ENCODE results near the gene BRS3.
"Not testable (repeated sequence)": the region's sequence is repeated elsewhere in the genome, so short reads cannot be mapped to it uniquely, and the experiment has no call there.

Gene BRS3

DNA sequence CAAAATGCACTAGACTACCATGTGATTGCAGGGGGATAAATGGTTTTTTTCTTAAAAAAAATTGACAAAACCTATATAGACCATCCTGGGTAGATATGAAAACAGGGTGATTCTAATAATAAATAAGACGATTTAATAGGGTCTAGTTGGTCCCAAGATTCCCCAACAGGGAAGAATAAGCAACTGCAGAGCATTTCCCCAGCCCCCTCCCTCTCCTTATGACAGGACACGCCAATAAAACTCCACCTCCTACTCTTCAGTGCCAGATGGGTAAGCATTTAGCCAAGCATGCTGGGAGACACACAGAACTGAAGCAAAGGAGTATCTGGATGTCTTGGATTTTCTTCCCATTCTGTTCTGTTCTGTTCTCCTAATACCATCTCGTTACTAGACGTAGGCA, at the start of gene BRS3:
Gene BRS3, plus strand, starts transcription at position 301 of the 400 bp plus-strand sequence. CDS start 168 bp downstream, outside the sequence.
- DNase-seq: no peak

DNA sequence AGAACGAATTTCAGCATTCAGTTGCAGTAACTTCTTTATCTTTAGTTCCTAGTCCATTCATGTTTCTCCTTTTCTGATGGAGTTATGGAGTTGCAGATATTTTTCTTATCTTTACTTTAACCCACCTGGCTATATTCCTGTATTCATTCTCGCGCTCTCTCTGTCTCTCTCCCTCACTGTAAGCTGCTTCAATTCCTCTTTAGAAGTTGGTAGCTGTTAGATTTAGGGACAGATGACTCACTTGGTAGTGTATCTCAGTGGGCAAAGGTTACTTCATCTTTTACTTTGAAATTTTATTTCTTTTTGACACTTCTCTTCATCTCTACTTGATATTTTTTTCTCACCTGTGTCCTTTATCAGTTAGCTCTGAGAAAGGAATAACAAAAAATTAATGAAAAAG, 49.6 kb upstream of the BRS3 start:
- no peak for DNase-seq

DNA sequence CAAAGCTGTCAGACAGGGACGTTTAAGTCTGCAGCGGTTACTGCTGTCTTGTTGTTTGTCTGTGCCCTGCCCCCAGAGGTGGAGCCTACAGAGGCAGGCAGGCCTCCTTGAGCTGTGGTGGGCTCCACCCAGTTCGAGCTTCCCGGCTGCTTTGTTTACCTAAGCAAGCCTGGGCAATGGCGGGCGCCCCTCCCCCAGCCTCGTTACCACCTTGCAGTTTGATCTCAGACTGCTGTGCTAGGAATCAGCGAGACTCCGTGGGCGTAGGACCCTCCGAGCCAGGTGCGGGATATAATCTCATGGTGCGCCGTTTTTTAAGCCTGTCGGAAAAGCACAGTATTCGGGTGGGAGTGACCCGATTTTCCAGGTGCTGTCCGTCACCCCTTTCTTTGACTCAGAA, 42.1 kb upstream of the BRS3 start:
- not testable (repeated sequence) for DNase-seq

DNA sequence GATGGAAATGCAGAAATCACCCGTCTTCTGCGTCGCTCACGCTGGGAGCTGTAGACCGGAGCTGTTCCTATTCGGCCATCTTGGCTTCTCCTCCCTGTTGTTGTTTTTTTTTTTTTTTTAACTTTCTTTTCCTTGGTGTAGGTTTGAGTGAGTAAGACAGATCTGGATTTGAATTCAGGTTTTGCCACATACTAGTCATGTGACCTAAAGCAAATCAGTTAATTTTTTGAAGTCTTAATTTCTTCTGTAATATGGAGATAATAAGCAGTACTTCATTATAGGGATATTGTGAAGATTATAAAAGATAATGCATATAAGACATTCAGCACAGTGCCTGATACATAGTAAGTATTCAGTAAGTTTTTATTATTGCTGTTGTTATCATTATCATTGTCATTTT, 41.5 kb upstream of the BRS3 start:
- DNase-seq: no peak

DNA sequence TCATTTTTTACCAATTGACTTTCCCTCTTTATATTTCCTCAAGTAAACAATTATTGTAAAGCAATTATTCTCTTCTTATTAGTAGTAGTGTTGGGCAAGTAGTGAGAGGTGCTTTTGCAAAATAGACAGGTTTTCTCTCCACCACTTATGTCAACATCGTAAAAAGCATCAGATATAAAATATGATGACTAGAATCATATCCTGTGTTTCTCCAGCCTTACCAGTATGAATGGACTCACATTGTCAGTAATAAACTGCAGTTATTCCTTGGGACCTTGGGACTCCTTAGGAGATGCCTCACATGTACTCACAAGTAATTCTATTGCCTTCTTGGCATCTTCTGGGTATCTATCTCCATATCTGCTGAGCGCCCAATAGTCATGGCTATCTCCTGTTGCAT, 40.4 kb upstream of the BRS3 start:
- no peak for DNase-seq

DNA sequence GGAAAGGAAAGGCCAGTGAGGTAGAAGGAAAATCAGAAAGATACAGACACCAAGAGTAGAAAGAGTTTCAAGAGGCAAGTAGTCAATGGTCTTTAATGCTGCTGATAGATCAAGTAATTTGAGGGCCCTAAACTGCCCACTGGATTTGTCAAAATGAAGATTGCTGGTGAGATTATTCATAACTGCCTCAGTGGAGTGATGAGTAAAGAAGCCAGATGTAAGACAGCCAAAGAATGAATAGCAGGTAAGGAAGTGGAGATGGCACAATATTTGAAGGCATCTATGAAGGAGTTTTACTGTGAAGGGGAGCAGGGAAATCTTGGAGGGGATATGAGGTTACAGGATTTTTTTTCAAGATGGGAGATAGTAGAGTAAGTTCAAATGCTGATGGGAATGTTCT, 39.8 kb upstream of the BRS3 start:
- DNase-seq: no peak

DNA sequence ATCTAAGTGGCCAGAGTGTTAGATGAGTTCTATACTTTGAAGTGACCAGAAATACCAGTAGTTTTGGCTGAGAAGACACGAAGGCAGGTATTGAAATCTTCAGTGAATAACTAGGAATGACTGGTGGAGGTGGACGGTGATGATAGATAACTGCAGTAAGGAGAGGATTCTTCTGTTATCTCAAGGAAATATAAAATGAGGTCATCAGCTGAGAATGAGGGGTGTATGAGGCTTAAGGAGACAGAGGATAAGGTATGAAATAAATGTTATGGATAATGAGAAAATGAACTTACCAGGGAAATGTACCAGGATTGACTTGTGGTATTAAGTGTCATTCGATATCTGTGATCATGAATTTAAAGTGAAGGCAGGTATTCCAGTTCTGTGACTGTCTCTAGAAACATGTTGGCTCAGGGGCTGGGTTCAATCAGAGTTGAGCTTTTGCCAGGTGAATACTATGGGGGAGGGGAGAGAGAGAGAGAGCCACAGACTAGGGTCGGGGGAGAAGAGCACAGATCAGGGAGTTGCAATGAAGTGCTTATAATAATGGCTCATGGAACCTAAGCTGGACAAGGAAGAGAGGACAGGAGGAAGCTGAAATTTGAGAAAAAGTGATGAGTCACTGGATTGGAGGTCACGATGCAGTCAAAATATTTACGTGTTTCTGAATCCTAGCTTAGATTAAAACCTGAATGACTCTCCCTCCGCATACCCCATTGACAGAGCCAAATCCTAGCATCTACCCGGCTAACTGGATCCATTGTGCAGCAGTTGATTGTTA, 37.5 kb upstream of the BRS3 start:
- no peak for DNase-seq

DNA sequence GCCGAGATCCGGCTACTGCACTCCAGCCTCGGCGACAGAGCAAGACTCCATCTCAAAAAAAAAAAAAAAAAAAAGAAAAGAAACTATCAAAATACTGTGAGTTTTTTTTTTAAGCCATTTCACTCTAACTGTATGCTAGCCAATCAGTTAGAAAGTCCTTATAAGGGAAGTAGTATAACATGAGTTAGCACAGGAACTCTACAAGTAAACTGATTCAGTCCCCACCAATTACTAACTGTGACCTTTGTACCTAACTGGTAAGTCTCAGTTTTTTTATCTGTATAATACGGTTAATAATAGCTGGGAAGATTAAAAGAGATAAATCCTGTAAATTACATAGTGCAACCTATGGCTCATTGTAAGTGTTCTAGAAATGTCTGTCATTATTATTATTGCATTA, 35.1 kb upstream of the BRS3 start:
- no peak for DNase-seq

DNA sequence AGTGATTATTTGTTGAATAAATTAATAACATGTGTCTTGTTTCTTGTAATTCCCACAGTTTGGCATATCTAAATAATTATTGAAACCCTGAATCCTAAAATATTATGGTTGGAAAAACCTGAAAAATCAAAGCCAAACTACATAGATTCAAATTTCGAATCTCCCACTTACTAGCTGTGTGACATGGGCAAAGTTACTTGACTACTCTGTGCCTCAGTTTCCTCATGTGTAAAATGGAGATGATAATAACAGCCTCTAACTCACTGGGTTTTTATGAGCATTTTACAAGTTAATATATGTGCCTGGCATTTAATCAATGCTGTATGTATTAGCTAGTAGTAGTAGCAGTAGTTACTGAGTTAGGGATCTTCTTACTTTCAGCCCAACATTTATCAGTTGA, 34.6 kb upstream of the BRS3 start:
- DNase-seq: no peak

DNA sequence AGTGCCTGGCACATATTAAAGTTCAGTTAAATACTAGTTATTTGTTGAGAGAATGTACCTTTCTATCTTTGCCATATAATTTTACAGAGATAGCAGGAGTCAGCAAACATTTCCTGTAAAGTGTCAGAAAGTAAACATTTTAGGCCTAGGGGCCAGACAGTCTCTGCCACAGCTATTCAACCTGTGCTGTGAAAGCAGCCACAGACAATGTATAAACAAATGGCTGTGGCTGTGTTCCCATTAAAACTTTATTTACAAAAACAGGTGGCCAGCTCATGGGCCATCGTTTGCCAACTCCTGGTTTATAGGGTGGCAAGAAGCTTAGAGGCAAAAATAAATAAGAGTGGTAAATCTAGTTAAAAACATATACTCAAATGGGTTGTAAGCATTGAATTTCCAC, 34.0 kb upstream of the BRS3 start:
- DNase-seq: no peak

DNA sequence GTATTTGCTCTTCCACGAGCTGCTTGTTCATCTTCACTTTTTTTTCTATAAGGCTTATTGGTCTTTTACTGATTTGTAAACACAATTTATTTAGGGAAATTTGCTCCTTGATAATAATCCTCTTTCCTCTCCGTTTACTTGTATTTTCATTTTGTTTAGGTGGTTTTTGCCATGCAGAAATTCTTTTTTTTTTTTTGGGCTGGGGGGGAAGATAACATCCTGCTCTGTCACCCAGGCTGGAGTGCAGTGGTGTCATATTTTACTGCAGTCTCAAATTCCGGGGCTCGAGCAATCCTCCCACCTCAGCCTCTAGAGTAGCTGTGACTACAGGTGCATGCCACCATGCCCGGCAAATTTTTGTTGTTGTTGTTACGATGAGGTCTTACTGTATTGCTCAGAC, 31.6 kb upstream of the BRS3 start:
- no peak for DNase-seq

DNA sequence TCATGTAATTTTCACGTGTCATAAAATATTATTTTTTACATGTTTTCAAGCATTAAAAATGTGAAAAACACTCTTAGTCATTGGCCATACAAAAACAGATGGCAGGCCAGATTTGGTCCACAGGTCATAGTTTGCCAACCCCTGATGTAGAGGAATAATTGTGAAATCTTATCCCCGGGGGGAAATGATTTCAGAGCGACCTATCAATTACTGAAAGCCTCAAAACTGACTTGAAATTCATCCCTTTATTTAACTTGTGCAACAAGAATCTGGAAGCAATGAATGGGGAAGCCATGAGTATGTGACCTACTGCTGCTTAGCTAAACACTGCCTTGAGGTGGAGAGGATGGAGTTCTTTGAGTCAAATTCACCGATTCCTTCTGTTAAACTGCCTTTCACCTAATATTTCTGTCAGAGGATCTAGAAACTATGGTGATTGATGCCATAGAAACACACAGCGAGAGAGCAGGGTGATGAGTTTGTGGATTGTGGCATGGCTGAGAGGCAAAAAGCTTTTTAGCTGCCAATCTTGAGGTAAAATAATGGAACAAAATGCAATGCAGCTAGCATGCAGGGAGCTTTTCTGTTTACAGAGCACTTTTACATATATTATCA, 30.3 kb upstream of the BRS3 start:
- no peak for DNase-seq

DNA sequence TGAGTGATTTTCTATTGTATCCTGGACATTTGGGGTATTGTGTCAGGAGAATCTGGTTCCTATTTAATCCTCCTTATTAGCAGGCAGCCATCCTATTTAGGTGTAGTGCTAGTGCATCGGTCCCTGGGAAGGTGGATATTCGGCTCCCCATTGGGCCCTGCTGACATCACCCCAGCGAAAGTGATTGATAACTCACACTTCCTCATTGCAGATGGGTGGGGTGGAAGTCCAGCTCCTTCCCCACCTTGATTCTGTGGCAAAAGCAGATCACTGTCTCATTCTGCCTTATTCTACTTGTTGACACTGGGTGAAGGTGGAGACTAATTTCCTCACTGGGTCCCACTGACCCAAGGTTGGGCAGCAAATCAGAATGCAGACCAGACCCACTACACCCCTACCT, 23.2 kb upstream of the BRS3 start:
- DNase-seq: no peak

DNA sequence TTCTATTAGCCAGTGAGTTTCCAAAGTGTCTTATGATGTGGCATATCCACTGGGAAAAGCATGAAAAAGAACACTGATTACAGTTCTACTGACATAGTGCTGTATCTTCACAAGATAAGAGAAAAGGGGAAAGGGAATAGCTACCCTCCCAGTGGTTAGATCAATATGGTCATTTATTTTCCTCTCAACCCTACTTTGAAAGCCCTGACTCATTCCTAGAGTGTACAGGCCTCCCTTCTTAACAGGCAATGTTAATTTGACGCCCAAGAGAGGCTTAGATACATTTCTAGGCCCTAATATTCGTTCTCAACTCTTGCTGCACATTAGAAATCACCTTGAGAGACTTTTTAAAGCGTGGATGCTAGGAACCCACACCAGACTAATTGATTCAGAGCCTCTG, 20.4 kb upstream of the BRS3 start:
- DNase-seq: no peak

DNA sequence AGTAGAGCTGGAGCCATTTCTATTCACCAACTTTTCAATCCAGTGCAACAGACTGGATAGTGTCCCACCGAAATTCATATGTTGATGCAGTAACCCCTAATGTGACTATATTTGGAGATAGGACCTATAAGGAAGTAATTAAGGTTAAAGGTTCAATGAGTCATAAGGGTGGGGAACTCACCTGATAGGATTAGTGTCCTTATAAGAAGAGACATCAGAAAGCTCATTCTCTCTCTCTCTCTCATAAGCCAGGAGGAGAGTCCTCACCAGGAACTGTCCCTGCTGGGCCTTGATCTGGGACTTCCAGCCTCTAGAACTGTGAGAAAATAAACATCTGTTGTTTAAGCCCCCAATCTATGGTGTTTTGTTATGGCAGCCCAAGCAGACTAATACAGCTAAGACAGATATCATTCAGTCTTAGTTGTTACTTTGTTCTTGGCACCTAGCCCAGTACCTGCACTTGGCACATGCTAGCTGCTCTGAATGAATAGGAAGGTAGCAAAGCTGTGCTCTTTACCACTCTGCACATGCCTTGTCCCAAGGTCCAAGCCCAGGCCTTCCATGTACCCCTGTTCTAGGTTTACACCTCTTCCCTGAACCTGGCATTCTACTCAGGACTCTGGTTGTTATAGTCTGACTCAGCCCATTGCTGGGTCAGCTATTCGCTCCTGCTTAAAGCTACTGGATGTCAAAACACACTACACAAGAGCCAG, 19.2 kb upstream of the BRS3 start:
- DNase-seq: no peak

DNA sequence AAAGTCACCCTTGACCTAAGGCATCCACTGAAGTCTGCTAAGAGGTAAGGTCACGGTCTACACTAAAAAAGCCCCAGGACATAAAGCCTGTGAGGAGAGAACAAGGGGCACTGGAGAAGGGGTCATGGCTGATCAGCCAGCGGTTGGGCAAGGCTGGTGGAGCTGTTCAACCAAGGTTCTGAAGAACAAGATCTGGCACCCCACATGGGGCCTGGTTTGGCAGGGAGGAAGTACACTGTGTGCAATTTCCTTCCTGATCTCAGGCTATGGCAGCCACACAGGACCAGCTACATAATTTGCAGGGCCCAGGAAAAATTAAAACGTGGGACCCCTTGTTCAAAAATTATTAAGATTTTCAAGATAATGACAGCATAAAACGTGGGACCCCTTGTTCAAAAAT, 14.1 kb upstream of the BRS3 start:
- no peak for DNase-seq

DNA sequence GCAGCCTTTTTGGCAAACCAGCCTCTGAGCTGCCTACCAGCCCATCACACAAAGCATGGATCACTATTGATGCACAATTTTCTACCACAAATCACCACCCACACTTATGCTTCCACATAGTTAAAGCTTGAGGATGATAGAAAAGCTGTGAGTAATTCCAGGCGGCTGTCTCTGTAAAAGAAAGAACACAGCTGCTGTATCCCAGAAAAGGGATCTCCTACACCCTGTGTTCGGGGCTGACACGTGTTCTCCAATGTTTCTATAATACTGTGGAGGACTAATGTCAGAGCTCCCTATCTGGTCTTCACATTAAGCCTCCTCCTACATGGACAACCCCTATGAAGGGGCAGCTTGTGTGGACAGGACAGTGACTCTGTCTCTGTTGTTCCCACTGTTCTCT, 12.5 kb upstream of the BRS3 start:
- no peak for DNase-seq

DNA sequence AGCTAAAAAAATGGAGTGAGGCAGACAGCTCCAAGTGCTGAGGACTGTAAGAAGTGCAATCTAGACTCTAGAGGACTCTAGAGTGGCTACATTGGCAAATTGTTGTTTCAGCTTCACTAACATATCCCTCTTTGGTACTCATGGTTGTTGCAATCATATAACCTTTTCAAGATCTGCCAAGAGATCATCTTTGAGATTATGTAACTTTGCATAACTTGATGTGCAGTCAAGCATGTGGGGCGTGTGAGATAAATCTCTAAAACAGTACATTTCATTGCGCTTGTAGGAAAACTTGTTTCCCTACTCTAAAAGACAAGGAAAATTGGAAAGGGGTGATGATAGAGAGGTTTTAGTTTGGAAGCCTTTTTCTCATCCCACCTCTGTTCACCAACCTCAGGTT, 11.2 kb upstream of the BRS3 start:
- no peak for DNase-seq

DNA sequence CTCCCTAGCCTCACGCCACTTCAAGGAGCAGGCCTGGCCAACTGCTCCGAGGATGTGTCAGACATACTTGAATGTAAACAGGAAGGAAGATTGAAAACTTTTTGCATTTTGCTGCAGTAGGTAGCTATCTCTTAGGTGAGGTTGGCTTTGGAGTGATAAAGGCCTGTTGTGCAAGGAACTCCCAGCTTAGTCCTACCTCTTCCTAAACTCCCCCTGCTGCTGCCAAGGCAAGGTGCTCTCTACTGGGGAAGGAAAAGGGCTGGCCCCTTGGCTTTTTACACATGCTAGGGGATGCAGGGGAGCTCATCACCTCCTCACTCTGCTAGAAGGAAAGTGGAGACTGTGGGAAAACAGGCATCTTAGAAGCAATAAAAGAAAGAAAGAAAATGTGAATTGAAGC, 10.7 kb upstream of the BRS3 start:
- peak in 1 of 2 donors; percentile 1 for DNase-seq

DNA sequence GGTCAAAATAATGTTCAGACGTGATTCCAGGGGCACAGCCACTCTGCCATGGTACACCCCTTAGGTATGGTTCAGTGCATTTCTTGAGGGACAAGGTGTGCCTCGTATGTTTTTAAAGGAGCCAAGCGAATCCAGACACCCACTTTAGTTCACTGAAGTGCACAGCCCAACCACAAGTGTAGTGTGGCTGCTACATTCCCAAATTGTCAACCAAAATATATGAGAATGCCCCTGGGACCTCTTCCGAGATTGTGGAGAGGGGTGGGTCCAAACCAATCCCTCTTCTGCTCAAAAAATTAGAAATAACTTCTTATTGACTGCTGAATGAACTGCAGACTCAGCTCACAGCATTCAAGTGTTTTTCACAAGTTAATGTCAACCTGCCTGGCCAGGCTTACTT, 7.4 kb upstream of the BRS3 start:
- no peak for DNase-seq

DNA sequence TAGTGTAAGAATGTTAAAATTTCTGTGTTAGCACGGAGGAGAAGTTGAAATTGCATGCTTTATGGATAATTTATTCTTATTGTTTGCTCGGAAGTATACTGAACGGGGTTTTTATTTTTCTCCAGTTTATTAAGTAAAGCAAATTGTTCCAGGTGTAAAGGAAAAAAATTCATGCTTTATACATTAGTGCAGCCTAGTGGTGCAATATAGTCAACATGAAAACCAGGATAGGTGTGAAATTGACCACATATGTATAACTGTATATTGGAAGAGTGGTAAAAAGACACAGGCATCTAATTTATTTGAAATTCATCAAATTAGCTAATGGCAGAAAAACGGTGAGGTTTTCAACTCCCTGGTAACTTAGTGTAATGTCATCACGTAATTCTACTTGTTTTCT, 959 bp downstream of the BRS3 start:
- no peak for DNase-seq

DNA sequence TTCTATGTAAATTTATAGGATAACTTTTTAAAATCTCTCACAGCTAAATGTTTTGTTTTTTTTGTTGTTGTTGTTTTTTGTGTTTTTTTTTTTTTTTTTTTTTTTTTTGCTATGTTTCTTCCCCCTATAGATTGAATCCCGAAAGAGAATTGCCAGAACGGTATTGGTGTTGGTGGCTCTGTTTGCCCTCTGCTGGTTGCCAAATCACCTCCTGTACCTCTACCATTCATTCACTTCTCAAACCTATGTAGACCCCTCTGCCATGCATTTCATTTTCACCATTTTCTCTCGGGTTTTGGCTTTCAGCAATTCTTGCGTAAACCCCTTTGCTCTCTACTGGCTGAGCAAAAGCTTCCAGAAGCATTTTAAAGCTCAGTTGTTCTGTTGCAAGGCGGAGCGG, 4.1 kb downstream of the BRS3 start:
- DNase-seq: no peak

DNA sequence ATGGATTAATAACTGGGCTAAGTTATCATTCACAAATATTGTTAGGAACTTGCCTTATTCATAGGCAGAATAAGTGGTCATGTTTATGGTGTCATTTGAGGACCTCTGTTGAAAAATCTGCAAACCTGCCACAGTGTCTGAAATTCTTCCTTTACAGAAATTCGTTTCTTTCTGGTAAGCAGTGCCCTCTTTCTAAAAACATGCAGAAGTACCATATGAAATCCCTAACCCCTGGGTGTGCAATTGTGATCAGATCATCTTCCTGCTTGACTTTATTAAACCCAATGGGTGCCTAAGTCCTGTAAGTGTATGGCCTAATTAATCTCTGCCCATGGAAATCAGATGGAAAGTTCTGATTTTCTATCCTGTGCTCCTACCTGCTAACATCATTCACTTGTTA, 5.3 kb downstream of the BRS3 start:
- DNase-seq: no peak

DNA sequence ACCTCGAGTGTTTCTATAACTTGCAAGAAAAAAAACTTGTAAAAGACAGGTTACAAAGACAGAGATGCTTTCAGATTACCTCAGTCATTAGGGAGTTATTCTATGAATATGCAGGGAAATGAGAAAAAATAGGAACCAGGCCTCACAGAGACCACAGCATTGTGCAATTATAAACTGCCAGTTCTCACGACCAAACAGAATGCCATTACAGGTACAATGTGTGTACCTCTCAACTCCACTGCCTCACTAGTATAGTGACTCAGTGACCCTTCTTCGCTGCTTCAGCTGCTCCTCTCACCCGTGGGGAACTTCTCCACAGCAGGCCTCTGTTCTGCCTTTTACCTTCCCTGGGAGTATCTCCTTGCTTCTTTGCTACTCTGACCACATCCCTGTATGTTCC, 7.3 kb downstream of the BRS3 start:
- DNase-seq: no peak
